ENCODE results near the gene PASK.

DNA sequence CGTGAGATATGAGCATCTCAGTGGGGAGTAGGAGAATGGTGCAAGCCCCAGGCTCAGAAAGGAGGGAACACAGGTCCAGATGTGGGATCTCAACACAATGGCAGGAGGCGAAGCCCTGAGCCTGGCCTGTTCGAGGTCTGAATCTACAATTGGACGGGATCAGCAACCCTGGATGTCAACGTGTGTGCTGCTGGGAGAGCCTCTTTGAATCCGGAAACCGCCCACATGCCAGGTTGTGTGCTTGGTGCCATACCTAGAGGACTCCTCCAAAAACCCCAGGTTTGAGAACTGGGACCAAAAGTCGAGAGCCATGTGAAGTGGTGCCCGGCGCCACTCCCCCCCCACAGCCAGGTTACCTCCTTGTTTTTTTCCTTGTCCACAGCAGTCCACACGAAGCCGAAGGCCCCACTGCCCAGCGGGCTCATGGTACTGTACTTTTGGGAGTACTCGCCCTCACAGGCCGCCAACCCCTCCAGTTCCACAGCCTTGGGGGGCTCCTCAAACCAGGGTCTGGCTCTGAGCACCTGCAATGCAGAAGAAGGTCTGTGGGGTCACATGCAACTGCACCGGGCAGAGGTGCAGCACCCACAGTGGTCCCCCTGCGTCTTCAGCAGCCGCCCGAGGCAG lies 26.8 kb downstream of the PASK start:
- TF ChIP-seq, protein P1, sequence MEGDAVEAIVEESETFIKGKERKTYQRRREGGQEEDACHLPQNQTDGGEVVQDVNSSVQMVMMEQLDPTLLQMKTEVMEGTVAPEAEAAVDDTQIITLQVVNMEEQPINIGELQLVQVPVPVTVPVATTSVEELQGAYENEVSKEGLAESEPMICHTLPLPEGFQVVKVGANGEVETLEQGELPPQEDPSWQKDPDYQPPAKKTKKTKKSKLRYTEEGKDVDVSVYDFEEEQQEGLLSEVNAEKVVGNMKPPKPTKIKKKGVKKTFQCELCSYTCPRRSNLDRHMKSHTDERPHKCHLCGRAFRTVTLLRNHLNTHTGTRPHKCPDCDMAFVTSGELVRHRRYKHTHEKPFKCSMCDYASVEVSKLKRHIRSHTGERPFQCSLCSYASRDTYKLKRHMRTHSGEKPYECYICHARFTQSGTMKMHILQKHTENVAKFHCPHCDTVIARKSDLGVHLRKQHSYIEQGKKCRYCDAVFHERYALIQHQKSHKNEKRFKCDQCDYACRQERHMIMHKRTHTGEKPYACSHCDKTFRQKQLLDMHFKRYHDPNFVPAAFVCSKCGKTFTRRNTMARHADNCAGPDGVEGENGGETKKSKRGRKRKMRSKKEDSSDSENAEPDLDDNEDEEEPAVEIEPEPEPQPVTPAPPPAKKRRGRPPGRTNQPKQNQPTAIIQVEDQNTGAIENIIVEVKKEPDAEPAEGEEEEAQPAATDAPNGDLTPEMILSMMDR (IDR thresholded peaks at IDR 0.05), result no peak
- TF ChIP-seq POLR2A (IDR thresholded peaks at IDR 0.05) (no peak), POLR2AphosphoS5 (IDR thresholded peaks at IDR 0.05) (no peak), EP300 (IDR thresholded peaks at IDR 0.05) (no peak)
